HG03039 (cell line): ENCODE measurements around the gene SYT3.

Experiments used
- ATAC-seq: cut with Tn5 transposase; IDR thresholded peaks from one replicate; pipeline ENCODE4 v1.9.1; 2021; ENCODE audit warnings: mild to moderate bottlenecking, moderate library complexity; ENCODE audit not compliant: unreplicated experiment

The SYT3 gene

GRCh38 chr19:50639121-50640112 lies at the start of gene SYT3:
SYT3 (minus strand) TSS chr19:50639881; CDS start chr19:50637411, 2,470 bp downstream.
- ATAC-seq: no peak

DNA sequence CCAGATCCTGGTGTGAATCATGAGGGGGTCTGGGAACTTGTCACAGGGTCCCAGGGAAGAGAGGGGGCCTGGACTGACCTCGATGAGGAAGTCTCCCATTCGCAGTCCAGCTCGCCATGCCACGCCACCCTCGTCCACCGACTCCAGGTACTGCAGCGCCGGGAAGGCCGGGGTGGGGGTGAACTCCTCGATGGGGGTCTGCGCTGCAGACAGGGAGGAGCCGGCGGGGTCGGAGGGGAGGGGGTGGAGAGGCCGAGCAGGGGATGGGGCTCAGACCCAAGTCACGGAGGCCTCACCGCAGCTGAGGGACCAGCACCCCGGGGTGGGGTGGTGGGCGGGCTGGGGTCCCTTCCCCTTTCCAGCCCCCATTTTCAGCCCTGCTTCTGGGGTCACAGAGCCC lies 49.1 kb upstream of the SYT3 start:
- no peak for ATAC-seq

GRCh38 chr19:50686310-50687032 lies 46.8 kb upstream of the SYT3 start:
- ATAC-seq: no peak

DNA sequence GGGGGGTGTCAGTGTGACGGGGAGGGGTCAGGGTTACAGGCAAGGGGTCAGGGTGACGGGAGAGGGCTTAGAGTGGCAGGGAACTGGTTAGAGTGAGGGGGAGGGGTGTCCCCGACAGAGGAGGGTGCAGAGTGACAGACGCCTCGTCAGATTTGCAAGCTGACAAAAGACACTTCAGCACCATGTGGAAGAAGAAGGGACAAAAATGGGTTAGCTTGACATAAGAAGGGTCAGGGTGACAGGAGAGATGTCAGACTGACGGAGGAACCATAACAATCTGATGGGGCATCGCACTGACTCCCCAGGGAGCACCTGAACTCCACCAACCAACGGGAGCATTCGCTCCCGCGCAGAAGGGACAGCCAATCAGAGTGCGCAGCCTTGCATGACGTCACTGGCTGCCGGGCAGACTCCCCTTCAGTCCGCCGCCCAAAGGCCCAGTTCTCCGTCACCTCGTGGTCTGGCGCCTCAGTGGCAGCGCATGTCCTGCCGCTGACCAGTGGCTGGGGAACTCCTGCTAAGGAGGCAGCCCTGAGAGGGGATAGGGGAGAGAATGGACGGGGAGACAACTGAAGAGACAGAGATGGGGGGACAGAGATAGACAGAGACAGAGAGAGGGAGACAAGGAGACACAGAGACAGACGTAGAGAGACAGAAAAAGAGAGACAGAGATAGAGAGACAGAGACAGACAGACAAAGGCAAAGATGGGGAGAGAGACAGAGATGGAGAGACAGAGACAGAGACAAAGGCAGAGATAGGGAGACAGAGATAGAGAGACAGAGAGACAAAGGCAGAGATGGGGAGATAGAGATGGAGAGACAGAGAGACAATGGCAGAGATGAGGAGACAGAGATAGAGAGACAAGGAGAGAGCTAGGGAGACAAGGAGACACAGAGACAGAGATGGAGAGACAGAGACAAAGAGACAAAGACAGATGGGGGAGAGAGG lies 39.8 kb upstream of the SYT3 start:
- ATAC-seq: no peak

GRCh38 chr19:50678323-50678722 lies 38.6 kb upstream of the SYT3 start:
- no peak for ATAC-seq

GRCh38 chr19:50677636-50678035 lies 38.0 kb upstream of the SYT3 start:
- ATAC-seq: no peak

DNA sequence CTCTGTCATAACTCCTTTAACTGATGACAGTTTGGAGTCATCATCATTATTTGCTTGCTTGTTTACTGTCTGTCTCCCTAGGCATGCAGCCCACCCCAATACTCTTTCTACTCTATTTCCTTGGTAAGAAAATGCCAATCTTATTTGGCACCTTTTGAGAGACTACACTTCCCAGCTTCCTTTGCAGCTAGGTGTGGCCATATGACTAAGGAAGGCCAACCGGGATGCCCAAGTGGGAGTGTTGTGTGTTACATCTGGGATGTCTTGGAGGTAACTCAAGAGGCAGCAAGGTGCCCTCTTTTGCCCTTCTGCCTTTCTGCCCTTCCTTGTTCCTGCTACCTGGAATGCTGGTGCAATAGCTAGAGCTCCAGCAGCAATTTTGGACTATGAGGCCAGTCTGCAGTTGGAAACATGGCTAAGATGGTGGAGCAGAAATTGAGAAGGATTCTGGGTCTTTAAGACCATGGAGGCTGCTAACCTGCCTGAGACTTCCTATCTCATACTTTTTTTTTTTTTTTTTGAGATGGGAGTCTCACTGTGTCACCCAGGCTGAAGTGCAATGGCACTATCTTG lies 37.0 kb upstream of the SYT3 start:
- ATAC-seq: no peak

- ATAC-seq: no peak
Observed at GRCh38 chr19:50673118-50673517, 33.4 kb upstream of the SYT3 start.

DNA sequence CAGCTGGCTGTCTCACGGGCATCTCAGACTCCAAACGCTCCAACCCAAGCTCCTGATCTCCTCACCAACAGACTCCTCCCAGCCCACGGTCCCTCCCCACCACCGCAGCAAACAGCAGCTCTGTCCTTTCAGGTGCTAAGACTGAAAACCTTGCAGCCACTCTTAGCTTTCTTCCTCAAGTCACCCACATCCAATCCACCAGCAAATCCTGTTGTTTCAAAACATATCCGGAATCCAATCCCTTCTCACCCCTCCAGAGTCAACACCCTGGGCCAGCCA lies 30.4 kb upstream of the SYT3 start:
- no peak for ATAC-seq

DNA sequence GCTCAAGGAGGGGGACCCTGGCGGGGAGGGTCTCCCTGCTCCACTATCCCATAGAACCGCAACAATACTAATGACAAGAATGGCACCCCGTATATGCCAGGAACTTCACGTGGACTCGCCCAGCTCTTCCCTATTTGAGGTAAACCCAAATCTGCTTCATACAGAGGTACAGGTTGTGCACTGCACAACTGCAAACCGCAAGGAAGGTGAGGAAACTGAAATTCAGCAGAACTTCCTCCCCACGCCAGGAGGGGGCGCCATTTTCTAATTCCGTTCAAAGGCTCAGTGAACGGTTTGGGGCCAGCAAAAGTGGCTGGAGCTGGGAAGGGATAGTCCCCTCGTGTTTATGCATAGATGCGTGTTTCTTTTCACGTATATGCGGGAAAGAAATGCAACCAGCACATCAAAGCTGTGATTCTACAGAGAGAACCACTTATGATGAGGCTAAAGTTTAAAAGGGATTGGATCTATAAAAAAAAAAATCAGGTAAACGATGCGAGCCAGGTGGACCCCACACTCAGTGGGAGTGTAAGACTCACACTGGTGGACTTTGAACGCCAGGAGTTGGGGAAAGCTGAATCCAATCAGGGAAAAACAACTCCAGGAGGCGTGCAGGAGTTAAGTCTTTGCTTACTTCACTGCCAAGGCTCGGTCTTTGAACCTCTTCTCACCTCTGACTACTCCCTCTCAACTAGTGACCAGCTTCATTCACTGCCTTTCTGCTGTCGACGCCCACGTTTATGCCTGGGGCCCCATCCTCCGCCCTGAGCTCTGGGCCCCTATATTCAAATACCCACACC lies 29.8 kb upstream of the SYT3 start:
- no peak for ATAC-seq

DNA sequence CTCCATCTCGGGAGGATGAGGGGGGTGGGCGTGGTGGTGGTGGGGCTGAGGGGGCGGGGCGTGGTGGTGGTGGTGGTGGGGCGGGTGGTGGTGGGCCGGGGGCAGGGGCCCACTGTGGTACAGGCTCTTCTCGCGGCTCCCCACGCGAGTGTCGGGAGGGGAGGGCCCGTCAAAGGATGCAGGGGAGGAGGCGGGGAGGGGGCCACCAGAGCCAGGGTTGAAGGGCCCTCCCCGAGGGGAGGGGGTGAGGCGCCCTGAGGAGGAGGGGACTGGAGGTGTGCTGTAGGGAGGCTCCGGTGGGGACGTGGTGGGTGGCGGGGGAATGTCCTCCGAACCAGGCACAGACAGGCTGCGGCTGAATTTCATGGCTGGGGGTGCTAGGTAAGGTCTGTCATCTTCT lies 29.2 kb upstream of the SYT3 start:
- no peak for ATAC-seq

DNA sequence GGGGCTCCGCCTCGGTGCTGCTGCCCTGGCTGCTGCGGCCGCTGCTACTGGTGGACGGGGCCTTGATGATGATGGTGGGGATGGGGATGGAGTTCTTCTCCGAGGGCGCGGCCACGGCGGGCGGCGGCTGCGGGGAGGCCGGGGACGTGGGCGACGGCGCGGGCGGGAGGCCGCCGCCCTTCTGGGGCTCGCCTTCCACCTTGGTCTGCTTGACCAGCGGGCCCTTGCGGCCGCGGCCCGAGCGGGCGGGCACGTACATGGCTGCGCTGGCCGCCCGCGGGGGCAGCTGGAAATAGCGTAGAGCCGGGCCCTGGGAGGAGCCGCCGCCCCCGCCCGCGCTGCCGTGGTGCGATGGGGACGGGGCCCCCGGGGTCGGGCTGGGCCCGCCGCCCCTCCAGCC lies 28.7 kb upstream of the SYT3 start:
- ATAC-seq: no peak

DNA sequence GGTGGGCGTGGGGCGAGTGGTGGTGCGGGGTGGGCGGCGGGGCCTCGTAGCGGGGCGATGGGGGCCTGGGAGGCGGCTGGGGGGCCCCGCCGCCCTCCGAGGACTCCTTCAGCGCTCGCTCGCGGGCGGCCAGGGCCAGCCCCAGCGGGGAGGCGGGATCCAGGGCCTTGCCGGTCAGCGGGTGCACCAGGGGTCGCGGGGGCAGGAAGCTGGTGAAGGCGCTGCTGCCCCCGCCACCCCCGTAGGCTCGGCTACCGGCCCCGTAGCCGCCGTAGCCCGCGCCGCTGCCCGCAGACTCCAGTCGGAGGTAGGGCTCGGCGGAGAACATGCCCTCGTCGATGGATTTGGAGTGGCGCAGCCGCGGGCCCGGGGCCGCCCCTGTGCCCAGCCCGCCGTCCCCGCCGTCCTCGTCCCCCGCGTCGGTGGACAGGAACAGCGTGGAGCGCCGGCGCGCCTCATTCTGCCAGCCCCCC lies 28.1 kb upstream of the SYT3 start:
- no peak for ATAC-seq

DNA sequence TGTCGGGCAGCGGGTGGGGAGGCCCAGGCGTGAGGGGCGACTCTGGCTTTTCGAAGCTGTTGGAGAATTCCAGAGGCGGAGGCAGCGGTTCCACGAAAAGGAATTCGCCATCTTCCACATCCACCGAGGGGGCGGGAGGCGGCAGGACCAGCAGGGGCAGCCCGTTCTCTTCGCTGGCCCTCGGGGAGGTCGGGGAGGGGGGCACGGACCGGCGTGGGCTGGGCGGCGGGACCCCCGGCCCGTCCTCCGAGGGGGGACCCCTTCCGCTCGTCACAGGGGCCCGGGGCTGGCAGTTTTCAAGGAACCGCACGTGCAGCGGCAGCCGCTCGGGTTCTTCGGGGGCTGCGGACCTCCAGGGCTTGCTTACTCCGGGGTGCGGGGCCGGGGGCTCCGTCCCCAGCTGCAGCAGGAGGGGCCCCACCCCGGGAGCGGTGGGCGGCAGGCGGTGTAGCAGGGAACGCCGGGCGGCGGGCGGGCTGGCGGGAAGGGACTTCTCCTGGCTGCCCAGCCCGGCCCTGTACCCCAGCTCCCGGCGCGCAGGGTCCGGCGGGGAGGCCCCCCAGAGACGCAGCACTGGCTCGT lies 27.6 kb upstream of the SYT3 start:
- no peak for ATAC-seq

- ATAC-seq: no peak
Observed at GRCh38 chr19:50666346-50667176, 26.9 kb upstream of the SYT3 start.

DNA sequence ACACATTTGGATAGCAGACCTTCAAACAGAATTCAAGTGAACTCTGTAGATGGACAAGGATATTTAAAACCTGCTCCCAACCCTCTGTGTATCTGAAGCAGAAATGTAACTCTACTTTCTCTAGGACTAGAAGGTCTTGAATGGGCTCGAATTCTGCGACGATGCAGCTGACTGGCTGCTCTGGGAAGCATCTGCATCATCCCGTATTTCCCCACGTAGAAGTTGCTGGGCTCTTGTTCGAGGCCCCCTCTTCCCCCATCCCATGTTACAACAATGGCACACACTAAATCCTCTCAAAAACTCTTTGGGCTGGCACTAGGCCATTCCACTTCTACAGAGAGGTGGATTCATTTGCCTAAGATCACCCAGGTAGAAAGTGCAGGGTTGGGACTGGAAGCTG lies 24.5 kb upstream of the SYT3 start:
- no peak for ATAC-seq

GRCh38 chr19:50663482-50663790 lies 23.8 kb upstream of the SYT3 start:
- no peak for ATAC-seq

DNA sequence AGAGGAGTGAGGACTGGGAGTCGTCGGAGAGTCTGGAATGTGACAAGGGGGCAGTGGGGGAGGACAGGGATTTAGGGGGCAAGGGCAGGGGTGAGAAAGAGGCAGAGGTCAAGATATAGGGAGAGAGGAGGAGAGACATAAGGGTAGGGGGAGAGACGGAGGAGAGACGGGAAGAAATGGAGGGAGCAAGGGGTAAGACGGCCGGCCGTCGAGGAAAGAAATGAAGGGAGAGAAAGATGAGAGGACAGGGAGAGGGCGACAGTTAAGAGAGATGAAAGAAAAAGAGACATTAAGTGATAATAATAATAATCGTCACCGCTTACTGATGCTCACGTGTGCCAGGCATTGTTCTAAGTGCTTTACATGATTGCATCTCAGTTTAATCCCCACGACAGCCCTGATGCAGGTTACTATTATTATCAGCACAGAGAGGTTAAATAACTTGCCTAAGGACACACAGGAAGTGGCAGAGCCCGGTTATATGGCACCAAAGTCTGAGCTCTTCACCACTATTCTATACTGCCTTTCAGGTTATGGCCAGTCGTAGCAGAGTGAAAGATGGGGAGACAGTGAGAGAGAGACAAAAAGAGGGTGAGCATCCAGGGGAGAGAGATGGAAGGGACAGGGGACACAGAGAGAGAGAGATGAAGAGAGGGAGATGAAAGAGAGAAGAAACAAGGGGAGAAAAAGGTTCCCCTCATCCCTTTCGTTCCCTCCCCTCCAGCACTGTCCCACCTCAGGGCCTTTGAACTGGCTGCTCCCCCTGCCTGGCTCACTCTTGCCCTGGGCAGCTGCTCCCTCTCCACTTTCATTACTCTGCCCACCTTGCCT lies 23.2 kb upstream of the SYT3 start:
- no peak for ATAC-seq
